Mesenchymal stem cell (in vitro differentiated cells and primary cell): ENCODE results near the gene POLR2C.
"Not testable (repeated sequence)": the region's sequence is repeated elsewhere in the genome, so short reads cannot be mapped to it uniquely, and the experiment has no call there.

Source experiments
- DNase-seq: peaks from one replicate; pipeline ENCODE4 v3.0.0-alpha.2; 2013
- H2AFZ ChIP-seq: one replicate; pipeline ENCODE4 v1.6.1; 2013; ENCODE audit warnings: low read depth, mild to moderate bottlenecking, control low read depth, inconsistent platforms, low read length, moderate library complexity
- H2AK5ac ChIP-seq: 2 replicates; pipeline ENCODE4 v1.6.1; 2013; ENCODE audit warnings: low read length, moderate library complexity, mild to moderate bottlenecking, inconsistent platforms; ENCODE audit not compliant: severe bottlenecking
- H2BK120ac ChIP-seq: one replicate; pipeline ENCODE4 v1.6.1; 2013; ENCODE audit warnings: low read depth, mild to moderate bottlenecking, inconsistent platforms, low read length, moderate library complexity
- H2BK12ac ChIP-seq, 2 experiments: one replicate each; pipeline ENCODE4 v1.6.1; 2013; ENCODE audit warnings: inconsistent platforms in 2 of 2, low read length in 2 of 2, mild to moderate bottlenecking in 2 of 2, moderate library complexity in 2 of 2, control low read depth in 1 of 2
- H2BK15ac ChIP-seq: one replicate; pipeline ENCODE4 v1.6.1; 2013; ENCODE audit warnings: mild to moderate bottlenecking, low read depth, inconsistent platforms; ENCODE audit not compliant: poor library complexity, severe bottlenecking
- H2BK5ac ChIP-seq: 2 replicates; pipeline ENCODE4 v1.6.1; 2013; ENCODE audit warnings: low read depth, mild to moderate bottlenecking, low read length, control low read depth, inconsistent platforms; ENCODE audit not compliant: poor library complexity, severe bottlenecking
- H3K14ac ChIP-seq, 2 experiments: one replicate each; pipeline ENCODE4 v1.6.1; 2013; ENCODE audit warnings: inconsistent platforms in 2 of 2, low read length in 2 of 2, control low read depth in 1 of 2, mild to moderate bottlenecking in 1 of 2, moderate library complexity in 1 of 2
- H3K18ac ChIP-seq, 2 experiments: one replicate each; pipeline ENCODE4 v1.6.1; 2013; ENCODE audit warnings: inconsistent platforms in 2 of 2, low read length in 2 of 2, control low read depth in 1 of 2, low read depth in 1 of 2, mild to moderate bottlenecking in 1 of 2
- H3K23ac ChIP-seq, 2 experiments: one replicate each; pipeline ENCODE4 v1.6.1; 2013; ENCODE audit warnings: inconsistent platforms in 2 of 2, low read length in 2 of 2, mild to moderate bottlenecking in 2 of 2, moderate library complexity in 2 of 2, control low read depth in 1 of 2
- H3K27ac ChIP-seq: 2 replicates; pipeline ENCODE4 v1.5.1; 2013; ENCODE audit warnings: mild to moderate bottlenecking, moderate library complexity, low read length, control low read depth, inconsistent platforms; ENCODE audit not compliant: poor library complexity, severe bottlenecking
- H3K27me3 ChIP-seq, 2 experiments: 2 replicates each; pipeline versions ENCODE4 v1.6.1 to v1.7.0; 2013; ENCODE audit warnings: low read length in 2 of 2, mild to moderate bottlenecking in 2 of 2, moderate library complexity in 2 of 2, control low read depth in 1 of 2, inconsistent platforms in 1 of 2; ENCODE audit not compliant: control insufficient read depth in 1 of 2, insufficient read depth in 1 of 2
- H3K36me3 ChIP-seq, 2 experiments: 2 replicates each; pipeline versions ENCODE4 v1.6.1 to v1.7.0; 2013; ENCODE audit warnings: low read length in 2 of 2, control low read depth in 1 of 2, inconsistent platforms in 1 of 2, low read depth in 1 of 2, mild to moderate bottlenecking in 1 of 2; ENCODE audit not compliant: insufficient read depth in 2 of 2, control insufficient read depth in 1 of 2
- H3K4ac ChIP-seq, 2 experiments: one replicate each; pipeline ENCODE4 v1.6.1; 2013; ENCODE audit warnings: inconsistent platforms in 2 of 2, low read length in 2 of 2, mild to moderate bottlenecking in 2 of 2, moderate library complexity in 2 of 2, control low read depth in 1 of 2, low read depth in 1 of 2
- H3K4me1 ChIP-seq: 2 replicates; pipeline ENCODE4 v1.6.1; 2013; ENCODE audit warnings: low read depth, low read length, control low read depth; ENCODE audit not compliant: control insufficient read depth, insufficient read depth
- H3K4me2 ChIP-seq: 2 replicates; pipeline ENCODE4 v1.6.1; 2013; ENCODE audit warnings: low read length, mild to moderate bottlenecking, inconsistent platforms; ENCODE audit not compliant: poor library complexity, severe bottlenecking
- H3K4me3 ChIP-seq, 2 experiments: 2 replicates each; pipeline versions ENCODE4 v1.5.1 to v1.7.0; 2013; ENCODE audit warnings: low read length in 2 of 2, mild to moderate bottlenecking in 2 of 2, control low read depth in 1 of 2, low read depth in 1 of 2; ENCODE audit not compliant: insufficient read depth in 1 of 2
- H3K79me1 ChIP-seq: replicated peaks from 2 replicates; pipeline ENCODE4 v1.6.1; 2013; ENCODE audit warnings: mild to moderate bottlenecking, control low read depth, low read length, inconsistent platforms; ENCODE audit not compliant: poor library complexity, severe bottlenecking
- H3K9ac ChIP-seq: 2 replicates; pipeline ENCODE4 v1.7.0; 2013; ENCODE audit warnings: mild to moderate bottlenecking, low read length, moderate library complexity
- H3K9me3 ChIP-seq: 2 replicates; pipeline ENCODE4 v1.7.0; 2013; ENCODE audit warnings: mild to moderate bottlenecking, low read length; ENCODE audit not compliant: control insufficient read depth
- H4K8ac ChIP-seq: one replicate; pipeline ENCODE4 v1.6.1; 2013; ENCODE audit warnings: inconsistent platforms, mild to moderate bottlenecking, low read length, moderate library complexity
- H4K91ac ChIP-seq: one replicate; pipeline ENCODE4 v1.6.1; 2013; ENCODE audit warnings: mild to moderate bottlenecking, low read length, inconsistent platforms
- WGBS: methylation state at CpG from one replicate; pipeline ENCODE4 v1.1.7; 2013; ENCODE audit warnings: mixed read lengths; 5-methylcytosine and 5-hydroxymethylcytosine counted together

The POLR2C gene

DNA sequence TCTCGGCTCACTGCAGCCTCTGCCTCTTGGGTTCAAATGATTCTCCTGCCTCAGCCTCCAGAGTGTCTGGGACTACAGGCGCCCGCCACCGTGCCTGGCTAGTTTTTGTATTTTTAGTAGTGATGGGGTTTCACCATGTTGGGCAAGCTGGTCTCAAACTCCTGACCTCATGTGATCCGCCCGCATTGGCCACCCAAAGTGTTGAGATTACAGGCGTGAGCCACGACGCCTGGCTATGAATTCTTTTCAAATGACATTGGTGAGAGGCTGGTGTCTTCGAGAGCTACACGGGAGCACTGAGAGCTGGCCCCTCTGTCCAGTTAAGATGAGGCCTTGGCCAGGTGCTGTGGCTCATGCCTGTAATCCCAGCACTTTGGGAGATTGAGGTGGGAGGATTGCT, 37.5 kb downstream of the POLR2C start:
- Histone ChIP-seq H2BK12ac (peak overlapping the region in 1 of 2 experiments; percentile 35), H3K18ac (peak overlapping the region in 1 of 2 experiments; percentile 59), H4K8ac (peak overlapping the region; percentile 38), H3K27me3 (peaks cover 0 to 59% of the 10 kb centered on the region in 2 experiments)
- H2AK5ac ChIP-seq, H3K4me3 ChIP-seq, H4K91ac ChIP-seq, H3K4ac ChIP-seq, H2BK15ac ChIP-seq, H3K23ac ChIP-seq, H3K9me3 ChIP-seq, H3K27ac ChIP-seq, H3K36me3 ChIP-seq, H3K9ac ChIP-seq, DNase-seq, H3K79me1 ChIP-seq, H3K4me2 ChIP-seq, H3K14ac ChIP-seq, H2BK120ac ChIP-seq, H2AFZ ChIP-seq, H3K4me1 ChIP-seq, H2BK5ac ChIP-seq: not testable (repeated sequence)
- 87% methylated on average over 11 of the region's 11 CpGs for WGBS

GRCh38 chr16:57500578-57501111, 38.2 kb downstream of the POLR2C start:
- Histone ChIP-seq H3K23ac (no peak overlapping the region), H3K9me3 (no peaks in the 10 kb centered on the region), H3K4me2 (no peak overlapping the region), H3K36me3 (no peaks in the 10 kb centered on the region), H2AK5ac (no peak overlapping the region), H2BK15ac (no peak overlapping the region), H3K79me1 (no peaks in the 10 kb centered on the region), H3K14ac (peak overlapping the region in 1 of 2 experiments; percentile 19), H3K4ac (peak overlapping the region in 1 of 2 experiments; percentile 3), H2BK5ac (no peak overlapping the region), H2BK12ac (peak overlapping the region in 1 of 2 experiments; percentile 2), H3K4me1 (no peaks in the 10 kb centered on the region), H3K27me3 (peaks cover 0 to 58% of the 10 kb centered on the region in 2 experiments), H2BK120ac (no peak overlapping the region), H4K91ac (peak overlapping the region; percentile 81), H3K9ac (no peak overlapping the region), H3K18ac (peak overlapping the region in 1 of 2 experiments; percentile 69), H2AFZ (peak overlapping the region; percentile 42), H3K4me3 (no peak overlapping the region), H3K27ac (no peak overlapping the region), H4K8ac (peak overlapping the region; percentile 31)
- DNase-seq: peak; percentile 78
- 13% methylated on average over 7 of the region's 9 CpGs for WGBS

DNA sequence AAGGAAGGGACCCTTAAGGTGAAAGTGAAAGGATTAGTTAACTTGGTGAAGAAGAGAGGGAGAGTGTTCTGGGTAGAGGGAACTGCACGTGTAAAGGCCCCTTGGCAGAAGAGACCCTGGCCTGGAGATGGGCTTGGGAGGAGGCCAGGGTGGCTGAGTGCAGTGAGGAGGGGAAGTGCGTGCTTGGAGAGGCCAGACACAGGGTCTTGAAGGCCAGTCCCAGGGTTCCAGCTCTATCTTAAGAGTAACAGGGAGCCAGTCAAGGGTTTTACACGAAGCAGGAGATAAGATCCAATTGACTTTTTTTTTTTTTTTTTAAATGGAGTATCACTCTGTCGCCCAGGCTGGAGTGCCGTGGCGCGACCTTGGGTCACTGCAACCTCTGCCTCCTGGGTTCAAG, 39.0 kb downstream of the POLR2C start:
- DNase-seq: no peak
- Histone ChIP-seq H3K4me2 (no peak overlapping the region), H3K27ac (no peak overlapping the region), H3K9me3 (no peaks in the 10 kb centered on the region), H3K18ac (no peak overlapping the region), H2BK12ac (peak overlapping the region in 1 of 2 experiments; percentile 81), H3K9ac (no peak overlapping the region), H2AFZ (no peak overlapping the region), H3K4me1 (no peaks in the 10 kb centered on the region), H3K79me1 (no peaks in the 10 kb centered on the region), H4K91ac (no peak overlapping the region), H2AK5ac (no peak overlapping the region), H3K4me3 (no peak overlapping the region), H3K23ac (no peak overlapping the region), H2BK120ac (peak overlapping the region; percentile 29), H3K14ac (no peak overlapping the region), H3K27me3 (peaks cover 0 to 63% of the 10 kb centered on the region in 2 experiments), H4K8ac (peak overlapping the region; percentile 33), H2BK15ac (no peak overlapping the region), H3K4ac (no peak overlapping the region), H3K36me3 (no peaks in the 10 kb centered on the region), H2BK5ac (no peak overlapping the region)
- WGBS: 53% methylated on average over 7 of the region's 7 CpGs

GRCh38 chr16:57502048-57502775, 39.7 kb downstream of the POLR2C start:
- Histone ChIP-seq H3K9me3 (no peaks in the 10 kb centered on the region), H2BK15ac (no peak overlapping the region), H4K91ac (no peak overlapping the region), H3K36me3 (no peaks in the 10 kb centered on the region), H4K8ac (no peak overlapping the region), H3K4me1 (peaks cover 3% of the 10 kb centered on the region), H3K4ac (no peak overlapping the region), H3K18ac (no peak overlapping the region), H3K9ac (no peak overlapping the region), H2BK120ac (peak overlapping the region; percentile 27), H3K4me2 (no peak overlapping the region), H3K27ac (no peak overlapping the region), H2BK5ac (no peak overlapping the region), H3K27me3 (peaks cover 0 to 70% of the 10 kb centered on the region in 2 experiments), H2AFZ (no peak overlapping the region), H3K14ac (no peak overlapping the region), H2AK5ac (no peak overlapping the region), H2BK12ac (no peak overlapping the region), H3K23ac (no peak overlapping the region), H3K4me3 (no peak overlapping the region), H3K79me1 (no peaks in the 10 kb centered on the region)
- 57% methylated on average over 12 of the region's 12 CpGs for WGBS
- DNase-seq: no peak
